ENCODE measurements around the gene ACTL7B.
"Not testable (repeated sequence)": the region's sequence is repeated elsewhere in the genome, so short reads cannot be mapped to it uniquely, and the experiment has no call there.

ACTL7B gene

DNA sequence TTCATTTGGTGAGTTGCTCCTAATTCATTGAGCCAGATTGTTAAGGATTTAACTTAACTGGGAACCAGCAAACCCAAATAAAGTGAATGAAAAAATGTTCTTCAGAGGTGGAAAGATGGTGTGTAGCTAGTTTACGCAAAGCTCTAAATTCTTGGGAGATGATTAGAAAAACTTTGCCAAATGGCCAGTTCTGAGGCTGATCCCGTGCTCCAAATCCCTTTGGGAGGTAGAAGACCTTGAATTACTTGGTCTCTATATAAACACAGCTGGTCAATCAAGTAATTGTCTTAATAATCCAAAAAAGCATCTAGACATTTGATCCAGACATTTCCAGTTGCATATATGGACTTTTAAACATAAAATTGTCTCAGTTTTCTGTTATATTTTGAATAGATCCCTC is 11.4 kb downstream of the ACTL7B start:
- no peak for DNase-seq

- DNase-seq, result no peak
Measured at GRCh38 chr9:108842610-108843295, 13.0 kb downstream of the ACTL7B start.

DNA sequence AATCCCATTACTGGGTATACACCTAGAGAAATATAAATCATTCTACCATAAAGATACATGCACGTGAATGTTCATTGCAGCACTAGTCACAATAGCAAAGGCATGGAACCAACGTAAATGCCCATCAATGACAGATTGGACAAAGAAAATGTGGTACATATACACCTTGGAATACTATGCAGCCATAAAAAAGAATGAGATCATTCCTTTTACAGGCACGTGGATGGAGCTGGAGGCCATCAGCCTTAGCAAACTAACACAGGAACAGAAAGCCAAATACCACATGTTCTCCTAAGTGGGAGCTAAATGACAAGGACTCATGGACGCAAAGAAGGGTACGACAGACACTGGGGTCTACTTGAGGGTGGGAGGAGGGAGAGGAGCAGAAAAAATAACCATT is 16.2 kb downstream of the ACTL7B start:
- DNase-seq, result not testable (repeated sequence)

- DNase-seq, result peak; percentile 92
Measured at GRCh38 chr9:108838017-108838416, 17.8 kb downstream of the ACTL7B start.

DNA sequence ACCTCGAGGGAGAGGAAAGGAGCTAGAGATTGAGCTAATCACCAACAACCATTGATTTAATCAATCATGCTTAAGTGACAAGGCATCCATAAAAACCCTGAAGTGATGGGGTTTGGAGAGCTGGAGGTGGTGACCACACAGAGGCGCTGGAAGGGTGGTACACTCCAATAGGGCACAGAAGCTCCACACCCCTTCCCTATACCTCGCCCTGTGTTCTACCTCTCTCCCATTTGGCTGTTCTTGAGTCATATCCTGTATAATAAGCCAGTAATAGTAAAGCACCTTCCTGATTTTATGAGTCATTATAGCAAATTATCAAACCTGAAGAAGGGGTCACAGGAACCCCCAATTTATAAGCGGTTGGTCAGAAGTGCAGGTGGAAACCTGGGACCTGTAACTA is 18.3 kb downstream of the ACTL7B start:
- no peak for DNase-seq

GRCh38 chr9:108836781-108837180 is 19.0 kb downstream of the ACTL7B start:
- DNase-seq, result peak; percentile 51

DNA sequence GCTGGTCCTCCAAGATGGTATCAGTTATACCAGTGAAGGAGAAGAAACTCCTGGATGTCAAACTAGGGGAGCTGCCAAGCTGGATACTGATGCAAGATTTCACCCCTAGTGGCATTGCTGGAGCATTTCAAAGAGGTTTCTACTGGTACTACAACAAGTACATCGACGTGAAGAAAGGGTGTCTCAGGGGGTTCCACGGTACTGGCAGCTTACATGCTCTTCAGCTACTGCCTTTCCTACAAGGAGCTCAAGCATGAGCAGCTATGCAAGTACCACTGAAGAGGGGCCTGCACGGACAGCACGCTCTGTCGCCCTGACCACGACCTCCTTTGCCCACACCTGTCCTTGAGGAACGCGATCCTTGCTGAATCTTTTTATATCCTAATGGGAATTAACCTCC is 19.5 kb downstream of the ACTL7B start:
- DNase-seq, result no peak

- DNase-seq, result no peak
Measured at GRCh38 chr9:108835831-108836230, 20.0 kb downstream of the ACTL7B start.

GRCh38 chr9:108834959-108835665 is 20.7 kb downstream of the ACTL7B start:
- no peak for DNase-seq

DNA sequence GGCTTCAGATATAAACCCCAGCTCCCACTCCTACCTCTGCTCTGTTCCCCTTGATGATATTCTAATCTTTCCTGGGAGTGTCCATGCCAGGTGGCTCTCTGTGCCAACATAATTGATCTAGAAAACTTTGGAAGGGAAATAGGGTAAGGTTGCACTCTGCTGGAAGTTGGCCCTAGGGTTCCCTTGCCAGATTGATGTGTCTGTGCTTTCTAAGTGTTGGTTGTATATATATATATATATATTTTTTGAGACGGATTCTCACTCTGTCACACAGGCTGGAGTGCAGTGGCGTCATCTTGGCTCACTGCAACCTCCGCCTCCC is 23.6 kb downstream of the ACTL7B start:
- DNase-seq, result no peak

DNA sequence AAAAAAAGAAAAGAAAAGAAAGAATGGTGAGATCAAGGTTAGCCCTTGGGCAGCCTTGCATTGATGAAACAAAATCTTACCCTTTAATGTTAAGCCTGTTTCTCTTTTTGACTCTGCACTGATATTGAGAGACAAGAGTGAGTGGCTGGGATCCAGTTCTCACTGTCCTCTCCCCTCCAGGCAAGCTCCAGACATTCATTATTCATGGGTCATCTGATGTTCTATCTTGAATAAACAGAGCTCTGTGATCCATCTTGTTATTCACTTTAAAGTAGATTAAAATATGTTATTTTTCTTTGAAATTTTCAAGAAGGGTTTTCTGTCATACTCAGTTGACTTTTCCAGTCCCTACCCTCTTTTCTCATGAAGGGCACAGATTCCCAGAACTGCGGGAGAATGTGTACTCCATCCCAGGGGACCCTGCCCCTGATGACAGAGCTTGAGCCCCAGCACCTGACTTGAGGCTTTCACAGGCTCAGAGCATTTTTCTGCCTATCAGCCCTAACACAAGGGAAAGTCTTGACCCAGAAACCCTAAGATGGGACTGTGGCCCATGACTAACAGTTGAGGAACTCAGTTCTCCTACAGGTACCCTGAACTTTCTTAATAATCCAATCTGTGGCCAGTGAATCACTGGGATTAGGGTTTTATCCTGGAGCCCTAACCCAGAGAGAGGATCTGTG is 24.1 kb downstream of the ACTL7B start:
- no peak for DNase-seq

DNA sequence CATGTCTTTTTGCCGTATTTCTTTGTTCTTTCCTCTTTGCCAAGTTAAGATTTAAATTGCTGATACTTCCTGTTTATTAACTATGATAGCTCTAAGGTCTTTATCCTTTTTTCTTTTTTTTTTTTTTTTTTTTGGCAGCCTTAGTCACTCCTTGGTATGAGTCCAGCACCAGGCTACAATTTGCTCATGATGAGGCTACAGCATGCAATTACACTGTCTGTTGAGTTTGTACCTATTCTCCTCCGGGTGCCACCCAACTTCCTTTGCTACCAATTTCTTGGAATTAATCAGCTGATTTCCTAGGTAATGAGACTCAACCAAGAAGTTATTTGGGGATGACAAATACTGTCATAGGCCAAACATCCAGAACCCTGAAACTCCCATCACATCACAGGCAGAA is 25.5 kb downstream of the ACTL7B start:
- DNase-seq, result no peak

- no peak for DNase-seq
Measured at GRCh38 chr9:108823829-108824228, 32.0 kb downstream of the ACTL7B start.

DNA sequence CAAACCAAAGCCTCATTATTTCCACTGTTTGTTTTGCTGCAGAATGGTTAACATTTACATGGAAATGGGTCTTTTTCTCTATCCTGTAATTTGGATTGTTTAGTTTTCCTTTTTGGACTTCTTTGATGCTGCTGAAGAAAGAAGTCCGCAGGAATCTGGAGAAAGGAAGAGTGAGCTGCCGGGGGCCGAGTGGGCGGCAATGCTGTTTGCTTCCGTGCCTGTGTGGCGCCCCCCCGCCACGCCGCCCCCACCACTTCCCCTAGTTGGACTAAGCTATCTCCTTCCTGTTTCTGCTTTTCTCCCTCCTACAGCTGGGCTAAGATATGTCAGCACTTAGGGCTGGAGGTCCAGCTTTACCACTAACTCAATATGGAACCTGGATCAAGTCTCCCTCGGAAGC is 39.7 kb downstream of the ACTL7B start:
- DNase-seq, result no peak

GRCh38 chr9:108815156-108815555 is 40.6 kb downstream of the ACTL7B start:
- no peak for DNase-seq

GRCh38 chr9:108813951-108814601 is 41.7 kb downstream of the ACTL7B start:
- DNase-seq, result peak; percentile 33

GRCh38 chr9:108812396-108813025 is 43.3 kb downstream of the ACTL7B start:
- DNase-seq, result no peak

- no peak for DNase-seq
Measured at GRCh38 chr9:108811944-108812343, 43.8 kb downstream of the ACTL7B start.

DNA sequence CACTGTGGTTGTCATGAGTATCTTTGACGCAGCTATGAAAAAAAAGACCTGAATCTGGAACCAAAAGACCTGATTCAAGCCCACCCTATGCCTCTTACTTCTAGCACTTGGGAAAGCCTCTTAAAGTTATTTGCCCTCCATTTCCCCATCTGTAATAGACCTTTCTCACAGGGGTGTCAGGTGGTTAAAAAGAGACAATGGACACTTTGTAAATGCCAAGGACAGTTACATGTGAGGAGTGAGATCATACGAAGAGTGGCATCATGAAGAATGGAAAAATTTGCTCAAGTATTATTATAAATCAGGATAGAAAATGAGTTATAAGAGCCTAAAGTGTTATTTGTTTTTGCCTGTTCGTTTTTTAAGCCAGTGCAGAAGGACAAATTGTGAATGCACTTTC is 46.5 kb downstream of the ACTL7B start:
- DNase-seq, result no peak

Data from fibroblast of skin of abdomen (primary cell).